ENCODE data around the gene MRPL19. TPM values are rescaled to one million over a fixed set of nuclear protein-coding genes. Genes with fewer than 3 reads are reported as not detected.

MRPL19 gene
- total and polyA plus RNA-seq, 2 of the 13 experiments (the other 11 are each of a cell fraction or from before 2014, with no cell fraction given): 43.2 to 163 TPM

DNA sequence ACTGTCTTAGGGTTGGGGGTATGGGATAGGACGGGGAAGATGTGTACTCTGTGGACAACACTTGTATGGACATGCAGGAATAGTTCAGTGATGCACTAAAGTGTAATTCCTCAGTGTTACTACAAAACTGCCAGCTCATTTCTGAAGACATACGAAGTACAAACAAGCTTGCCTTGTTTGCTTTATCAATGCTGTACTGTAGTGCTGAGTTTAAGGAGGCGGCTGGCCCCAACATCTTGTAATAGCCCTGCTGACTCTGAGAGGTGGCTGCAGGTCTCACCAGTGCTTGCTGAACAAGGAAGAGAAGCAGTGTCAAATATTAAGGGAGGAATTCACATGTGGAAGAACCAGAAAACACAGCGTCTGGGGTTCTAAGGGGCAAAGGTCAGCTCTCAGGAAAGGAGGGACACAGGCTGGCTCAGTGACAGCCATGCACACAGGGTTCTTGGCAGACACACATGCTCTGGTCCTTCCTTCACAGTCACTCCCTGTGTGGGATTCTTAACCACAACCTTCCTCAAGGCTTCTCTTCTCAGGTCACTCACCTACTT lies 46.0 kb upstream of the MRPL19 start (continued):
- TF ChIP-seq, protein P1, sequence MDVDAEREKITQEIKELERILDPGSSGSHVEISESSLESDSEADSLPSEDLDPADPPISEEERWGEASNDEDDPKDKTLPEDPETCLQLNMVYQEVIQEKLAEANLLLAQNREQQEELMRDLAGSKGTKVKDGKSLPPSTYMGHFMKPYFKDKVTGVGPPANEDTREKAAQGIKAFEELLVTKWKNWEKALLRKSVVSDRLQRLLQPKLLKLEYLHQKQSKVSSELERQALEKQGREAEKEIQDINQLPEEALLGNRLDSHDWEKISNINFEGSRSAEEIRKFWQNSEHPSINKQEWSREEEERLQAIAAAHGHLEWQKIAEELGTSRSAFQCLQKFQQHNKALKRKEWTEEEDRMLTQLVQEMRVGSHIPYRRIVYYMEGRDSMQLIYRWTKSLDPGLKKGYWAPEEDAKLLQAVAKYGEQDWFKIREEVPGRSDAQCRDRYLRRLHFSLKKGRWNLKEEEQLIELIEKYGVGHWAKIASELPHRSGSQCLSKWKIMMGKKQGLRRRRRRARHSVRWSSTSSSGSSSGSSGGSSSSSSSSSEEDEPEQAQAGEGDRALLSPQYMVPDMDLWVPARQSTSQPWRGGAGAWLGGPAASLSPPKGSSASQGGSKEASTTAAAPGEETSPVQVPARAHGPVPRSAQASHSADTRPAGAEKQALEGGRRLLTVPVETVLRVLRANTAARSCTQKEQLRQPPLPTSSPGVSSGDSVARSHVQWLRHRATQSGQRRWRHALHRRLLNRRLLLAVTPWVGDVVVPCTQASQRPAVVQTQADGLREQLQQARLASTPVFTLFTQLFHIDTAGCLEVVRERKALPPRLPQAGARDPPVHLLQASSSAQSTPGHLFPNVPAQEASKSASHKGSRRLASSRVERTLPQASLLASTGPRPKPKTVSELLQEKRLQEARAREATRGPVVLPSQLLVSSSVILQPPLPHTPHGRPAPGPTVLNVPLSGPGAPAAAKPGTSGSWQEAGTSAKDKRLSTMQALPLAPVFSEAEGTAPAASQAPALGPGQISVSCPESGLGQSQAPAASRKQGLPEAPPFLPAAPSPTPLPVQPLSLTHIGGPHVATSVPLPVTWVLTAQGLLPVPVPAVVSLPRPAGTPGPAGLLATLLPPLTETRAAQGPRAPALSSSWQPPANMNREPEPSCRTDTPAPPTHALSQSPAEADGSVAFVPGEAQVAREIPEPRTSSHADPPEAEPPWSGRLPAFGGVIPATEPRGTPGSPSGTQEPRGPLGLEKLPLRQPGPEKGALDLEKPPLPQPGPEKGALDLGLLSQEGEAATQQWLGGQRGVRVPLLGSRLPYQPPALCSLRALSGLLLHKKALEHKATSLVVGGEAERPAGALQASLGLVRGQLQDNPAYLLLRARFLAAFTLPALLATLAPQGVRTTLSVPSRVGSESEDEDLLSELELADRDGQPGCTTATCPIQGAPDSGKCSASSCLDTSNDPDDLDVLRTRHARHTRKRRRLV (CRISPR knock-in tag; IDR thresholded peaks at IDR 0.05): no peak
- 0 out of 2 replicates have a peak, but pooled peaks have one; percentile 25 for TF ChIP-seq SALL1 (CRISPR knock-in tag; IDR thresholded peaks at IDR 0.05)
- TF ChIP-seq FOXK1 (CRISPR knock-in tag; IDR thresholded peaks at IDR 0.05; ENCODE audit: borderline replicate concordance, low read depth): 0 out of 2 replicates have a peak, but pooled peaks have one; percentile 6
- TF ChIP-seq, protein P2, sequence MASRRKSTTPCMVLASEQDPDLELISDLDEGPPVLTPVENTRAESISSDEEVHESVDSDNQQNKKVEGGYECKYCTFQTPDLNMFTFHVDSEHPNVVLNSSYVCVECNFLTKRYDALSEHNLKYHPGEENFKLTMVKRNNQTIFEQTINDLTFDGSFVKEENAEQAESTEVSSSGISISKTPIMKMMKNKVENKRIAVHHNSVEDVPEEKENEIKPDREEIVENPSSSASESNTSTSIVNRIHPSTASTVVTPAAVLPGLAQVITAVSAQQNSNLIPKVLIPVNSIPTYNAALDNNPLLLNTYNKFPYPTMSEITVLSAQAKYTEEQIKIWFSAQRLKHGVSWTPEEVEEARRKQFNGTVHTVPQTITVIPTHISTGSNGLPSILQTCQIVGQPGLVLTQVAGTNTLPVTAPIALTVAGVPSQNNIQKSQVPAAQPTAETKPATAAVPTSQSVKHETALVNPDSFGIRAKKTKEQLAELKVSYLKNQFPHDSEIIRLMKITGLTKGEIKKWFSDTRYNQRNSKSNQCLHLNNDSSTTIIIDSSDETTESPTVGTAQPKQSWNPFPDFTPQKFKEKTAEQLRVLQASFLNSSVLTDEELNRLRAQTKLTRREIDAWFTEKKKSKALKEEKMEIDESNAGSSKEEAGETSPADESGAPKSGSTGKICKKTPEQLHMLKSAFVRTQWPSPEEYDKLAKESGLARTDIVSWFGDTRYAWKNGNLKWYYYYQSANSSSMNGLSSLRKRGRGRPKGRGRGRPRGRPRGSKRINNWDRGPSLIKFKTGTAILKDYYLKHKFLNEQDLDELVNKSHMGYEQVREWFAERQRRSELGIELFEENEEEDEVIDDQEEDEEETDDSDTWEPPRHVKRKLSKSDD (CRISPR knock-in tag; IDR thresholded peaks at IDR 0.05; ENCODE audit: low read depth): no peak
- TF ChIP-seq, protein P3, sequence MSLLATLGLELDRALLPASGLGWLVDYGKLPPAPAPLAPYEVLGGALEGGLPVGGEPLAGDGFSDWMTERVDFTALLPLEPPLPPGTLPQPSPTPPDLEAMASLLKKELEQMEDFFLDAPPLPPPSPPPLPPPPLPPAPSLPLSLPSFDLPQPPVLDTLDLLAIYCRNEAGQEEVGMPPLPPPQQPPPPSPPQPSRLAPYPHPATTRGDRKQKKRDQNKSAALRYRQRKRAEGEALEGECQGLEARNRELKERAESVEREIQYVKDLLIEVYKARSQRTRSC (CRISPR knock-in tag; IDR thresholded peaks at IDR 0.05; ENCODE audit: low read depth): no peak
- TF ChIP-seq HNF4A (CRISPR knock-in tag; IDR thresholded peaks at IDR 0.05): peak; percentile 63; the same call in 1 of the 2 replicates

Measured in HepG2 (cell line).